ENCODE measurements around the gene TRIB2. TPM values are rescaled to one million over a fixed set of nuclear protein-coding genes. Genes with fewer than 3 reads are reported as not detected.

Gene TRIB2
- total and polyA plus RNA-seq, 2 donors (not counting 3 experiments of a cell fraction or from before 2014, with no cell fraction given), result 15.8 to 20.5 TPM

GRCh38 chr2:12694990-12695774 lies 21.6 kb upstream of the TRIB2 start:
- Histone ChIP-seq H4K20me1 (replicated peaks; ENCODE audit: control insufficient read depth, extremely low read depth, insufficient read depth, low read length) (no peaks in the 10 kb centered on the region), H3K9ac (replicated peaks; ENCODE audit: extremely low read depth, insufficient read depth, low read length) (no peak overlapping the region), H2AFZ (ENCODE audit: low read depth, low read length) (no peak overlapping the region), H3K9me1 (replicated peaks; ENCODE audit: control insufficient read depth, extremely low read depth, insufficient read depth, low read length) (no peaks in the 10 kb centered on the region), H3K27ac (ENCODE audit: insufficient read depth, low read depth, low read length) (no peak overlapping the region), H3K4me2 (ENCODE audit: insufficient read depth, low read length) (no peak overlapping the region), H3K4me3 (replicated peaks in 1 of 3; ENCODE audit: insufficient read depth in 1 of 3, low read depth in 1 of 3, low read length in 3 of 3) (no peak overlapping the region), H3K9me3 (replicated peaks; ENCODE audit: control insufficient read depth, insufficient read depth, low read length) (no peaks in the 10 kb centered on the region), H3K36me3 (ENCODE audit: control insufficient read depth in 2 of 2, extremely low read depth in 1 of 2, insufficient read depth in 2 of 2, low read length in 2 of 2) (no peaks in the 10 kb centered on the region), H3K27me3 (ENCODE audit: control insufficient read depth in 2 of 2, insufficient read depth in 2 of 2, low read length in 2 of 2) (no peaks in the 10 kb centered on the region), H3K4me1 (ENCODE audit: control insufficient read depth, extremely low read depth, insufficient read depth, low read length) (no peaks in the 10 kb centered on the region), H3K79me2 (ENCODE audit: control insufficient read depth, insufficient read depth, low read length) (no peaks in the 10 kb centered on the region)
- FAIRE-seq (no peak), DNase-seq (ENCODE audit: low read depth, low spot score) (no peak)
- no peak for TF ChIP-seq GATA2 (IDR thresholded peaks at IDR 0.05; ENCODE audit: insufficient read depth, insufficient read length, low read depth, low read length)
- TF ChIP-seq CTCF (IDR thresholded peaks at IDR 0.05; ENCODE audit: extremely low read depth in 1 of 2, insufficient read depth in 1 of 2, low read depth in 1 of 2, low read length in 2 of 2), result no peak
- no peak for TF ChIP-seq EZH2 (IDR thresholded peaks at IDR 0.05; ENCODE audit: borderline replicate concordance, low read depth, low read length, severe bottlenecking)
- TF ChIP-seq POLR2A (IDR thresholded peaks at IDR 0.05; ENCODE audit: low read depth, low read length), result no peak
- no peak for TF ChIP-seq POLR2AphosphoS5 (IDR thresholded peaks at IDR 0.05; ENCODE audit: insufficient read depth, low read depth, low read length)
- TF ChIP-seq MYC (IDR thresholded peaks at IDR 0.05; ENCODE audit: low read depth, low read length), result no peak
- no peak for TF ChIP-seq FOS (IDR thresholded peaks at IDR 0.05; ENCODE audit: borderline replicate concordance, insufficient read depth, low read length)
- CTCF ChIA-PET, result no interaction called here
- intact Hi-C loops (cut with micrococcal nuclease), result no loop called here
- POLR2A ChIA-PET, result no interaction called here
- no TSS peak for BruUV-seq (replicated peaks)
- dilution Hi-C loops (cut with MboI; ENCODE audit: extremely low pct_ligation_motif_present, low sequenced_read_pairs), result no loop called here
